Measurements from ENCODE around the gene TSPEAR.

Gene TSPEAR

DNA sequence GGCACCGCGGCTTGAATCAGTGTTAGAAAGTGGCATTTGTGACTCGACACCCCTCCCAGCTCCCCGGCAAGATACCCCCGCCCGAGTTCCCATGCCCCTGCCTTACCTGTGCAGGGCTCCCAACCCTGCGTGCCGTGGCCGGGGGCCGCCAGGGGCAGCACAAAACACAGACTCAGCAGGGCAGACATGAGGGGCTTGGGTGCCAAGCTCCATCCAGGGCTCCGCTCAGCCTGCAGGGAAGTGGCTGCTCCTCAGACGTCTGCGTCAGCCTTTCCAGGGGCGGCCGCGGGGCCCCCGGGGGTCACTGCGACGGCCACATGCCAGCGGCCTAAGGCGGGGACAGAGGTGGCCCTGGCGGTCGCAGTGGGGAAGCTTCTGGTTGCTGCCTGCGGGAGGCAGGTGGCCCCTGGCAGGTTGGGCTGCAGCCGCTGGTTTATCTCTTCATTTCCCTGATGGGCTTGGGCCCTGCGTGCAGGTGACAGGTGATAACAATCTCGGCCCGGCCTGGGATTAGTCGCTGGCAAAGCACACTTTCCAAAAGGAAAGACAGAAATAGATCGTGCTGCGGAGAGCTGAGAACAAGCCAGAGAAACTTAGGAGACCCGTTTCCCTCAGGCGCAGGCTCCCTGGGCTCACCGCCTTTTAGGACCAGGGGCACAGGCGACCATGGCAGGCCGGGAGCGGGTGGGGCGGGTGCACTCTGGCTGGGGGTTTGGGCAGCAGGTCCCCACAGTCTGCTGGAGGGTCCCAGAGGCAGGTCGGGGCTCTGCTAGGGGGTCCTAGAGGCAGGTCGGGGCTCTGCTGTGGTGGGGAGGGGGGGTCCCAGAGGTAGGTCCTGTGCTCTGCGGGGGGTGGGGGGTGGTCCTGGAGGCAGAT, at the start of gene TSPEAR:
TSPEAR (minus strand) TSS at position 246 of the 876 bp plus-strand sequence; CDS start at position 188, 58 bp downstream.
- DNase-seq: no peak

DNA sequence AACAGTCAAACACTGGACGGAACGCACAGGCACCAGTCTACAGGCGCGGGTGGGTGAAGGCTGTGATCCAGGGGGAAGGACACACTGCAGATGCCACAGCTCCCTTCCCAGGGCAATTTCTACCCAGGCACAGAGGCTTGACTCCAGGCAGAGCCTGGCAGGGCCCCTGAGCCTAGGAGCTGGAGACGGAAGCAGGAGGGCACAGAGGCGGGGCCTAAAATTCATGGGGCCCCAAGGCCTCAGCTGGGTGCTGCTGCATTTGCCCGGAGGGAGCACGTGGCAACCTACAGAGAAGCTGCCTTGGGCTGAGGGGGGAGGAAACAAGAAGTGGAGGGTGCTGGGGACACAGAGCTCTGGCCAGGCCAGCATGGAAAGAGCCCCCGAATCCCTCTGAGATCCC, 49.0 kb upstream of the TSPEAR start:
- no peak for DNase-seq

DNA sequence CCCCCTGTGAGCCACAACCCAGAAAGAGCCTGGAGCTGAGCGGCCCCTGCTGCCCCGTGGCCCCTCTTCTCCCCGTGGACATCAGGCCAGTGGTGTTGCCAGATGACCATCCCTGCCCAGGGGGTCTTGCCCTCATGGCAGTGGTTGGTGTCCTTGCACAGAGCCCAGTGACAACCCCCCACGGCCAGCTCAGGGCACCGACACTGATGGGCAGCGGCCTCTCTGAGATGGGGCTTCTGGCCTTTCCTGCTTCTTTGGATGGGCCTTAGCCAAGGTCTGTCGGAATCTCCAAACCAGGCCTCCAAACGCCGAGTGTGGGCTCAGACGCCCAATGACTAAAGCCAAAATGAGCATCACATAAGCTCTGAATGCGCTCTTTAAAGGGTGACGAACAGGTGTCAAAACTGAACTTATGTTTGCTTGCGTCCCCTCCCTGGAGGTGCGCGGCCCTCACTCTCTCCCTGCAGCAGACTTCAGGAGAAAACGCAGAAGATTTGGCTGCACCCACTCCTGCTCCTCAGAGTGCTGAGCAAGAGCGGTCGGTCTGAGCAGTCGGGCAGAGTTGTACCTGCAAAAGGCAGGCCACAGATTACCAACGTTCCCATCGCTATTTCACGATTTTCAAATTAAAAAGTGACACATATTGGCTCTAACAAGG, 48.4 kb upstream of the TSPEAR start:
- DNase-seq: no peak

DNA sequence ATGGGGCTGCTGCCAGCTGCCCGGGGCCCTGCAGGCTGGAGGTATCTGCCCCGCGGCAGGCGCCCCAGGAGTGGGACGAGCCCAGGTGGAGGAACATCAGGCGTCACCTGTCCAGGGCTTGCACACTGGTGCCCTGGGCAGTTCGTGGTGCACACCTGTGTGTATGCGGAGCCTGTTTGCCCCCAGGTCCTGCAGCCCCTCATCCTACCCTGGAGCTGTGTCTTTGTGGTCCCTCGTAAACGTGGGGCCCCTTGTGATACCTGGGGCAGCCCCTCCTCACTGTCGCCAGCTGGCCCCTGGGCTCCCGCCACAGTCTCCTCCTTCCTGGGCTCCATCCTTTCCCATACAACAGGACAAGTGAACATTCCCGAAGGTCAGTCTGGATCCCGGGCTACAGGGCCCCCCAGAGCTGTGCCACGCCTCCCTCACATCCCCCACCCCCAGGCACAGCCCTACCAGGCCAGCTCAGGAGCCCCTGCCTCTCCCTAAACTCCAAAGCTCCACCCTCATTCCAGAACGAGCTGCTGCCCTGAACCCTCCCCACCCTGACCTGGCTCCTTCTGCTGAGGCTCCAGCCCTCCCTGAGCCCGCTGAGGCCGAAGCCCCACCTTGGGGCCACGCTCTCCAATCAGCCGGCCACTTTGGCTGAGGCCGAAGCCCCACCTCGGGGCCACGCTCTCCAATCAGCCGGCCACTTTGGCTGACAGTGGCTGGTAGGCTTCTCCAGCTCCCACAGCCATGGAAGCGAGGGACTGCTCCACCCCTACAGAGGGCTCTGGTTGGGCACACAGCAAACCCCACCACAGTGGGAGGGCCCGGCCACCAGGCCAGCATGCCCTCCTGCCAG, 47.6 kb upstream of the TSPEAR start:
- no peak for DNase-seq

DNA sequence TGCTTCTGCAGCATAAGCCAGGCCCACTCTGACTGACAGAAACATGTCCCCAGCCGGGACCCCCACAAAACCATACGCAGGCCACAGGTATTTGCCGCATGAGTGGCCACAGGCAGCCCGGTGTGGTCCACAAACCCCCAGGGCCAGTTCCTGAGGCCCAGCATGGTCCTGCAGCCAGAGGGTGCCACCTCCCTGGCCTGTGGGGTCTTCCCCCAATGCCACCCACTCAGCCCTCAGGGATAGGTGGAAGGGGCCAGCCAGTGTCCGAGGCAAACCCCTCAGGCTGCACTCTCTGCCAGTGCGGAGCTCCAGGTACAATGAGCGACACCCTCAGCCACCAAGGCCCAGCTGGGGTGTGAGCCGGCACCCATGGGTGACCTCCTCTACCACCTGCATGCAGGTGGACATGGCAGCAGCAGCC, 46.8 kb upstream of the TSPEAR start:
- DNase-seq: no peak

DNA sequence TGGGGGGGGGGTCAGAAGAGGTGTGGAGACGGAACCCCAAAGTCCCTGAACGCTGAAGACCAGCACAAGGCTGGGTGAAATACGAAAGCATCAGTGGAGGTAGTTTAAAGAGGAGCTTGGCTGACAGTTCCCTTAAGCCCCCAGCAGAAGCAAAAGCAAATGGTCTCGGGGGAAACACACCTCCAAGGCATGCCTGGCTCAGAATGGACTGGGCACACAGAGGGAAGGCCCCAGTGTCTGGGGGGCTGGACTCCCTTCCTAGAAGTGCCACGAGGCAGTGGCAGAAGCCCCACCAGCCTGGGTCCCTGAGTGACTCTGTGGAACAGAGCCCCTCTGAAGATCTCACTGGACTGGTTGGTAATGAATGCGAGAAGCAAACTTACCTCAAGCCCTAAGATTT, 46.4 kb upstream of the TSPEAR start:
- no peak for DNase-seq

DNA sequence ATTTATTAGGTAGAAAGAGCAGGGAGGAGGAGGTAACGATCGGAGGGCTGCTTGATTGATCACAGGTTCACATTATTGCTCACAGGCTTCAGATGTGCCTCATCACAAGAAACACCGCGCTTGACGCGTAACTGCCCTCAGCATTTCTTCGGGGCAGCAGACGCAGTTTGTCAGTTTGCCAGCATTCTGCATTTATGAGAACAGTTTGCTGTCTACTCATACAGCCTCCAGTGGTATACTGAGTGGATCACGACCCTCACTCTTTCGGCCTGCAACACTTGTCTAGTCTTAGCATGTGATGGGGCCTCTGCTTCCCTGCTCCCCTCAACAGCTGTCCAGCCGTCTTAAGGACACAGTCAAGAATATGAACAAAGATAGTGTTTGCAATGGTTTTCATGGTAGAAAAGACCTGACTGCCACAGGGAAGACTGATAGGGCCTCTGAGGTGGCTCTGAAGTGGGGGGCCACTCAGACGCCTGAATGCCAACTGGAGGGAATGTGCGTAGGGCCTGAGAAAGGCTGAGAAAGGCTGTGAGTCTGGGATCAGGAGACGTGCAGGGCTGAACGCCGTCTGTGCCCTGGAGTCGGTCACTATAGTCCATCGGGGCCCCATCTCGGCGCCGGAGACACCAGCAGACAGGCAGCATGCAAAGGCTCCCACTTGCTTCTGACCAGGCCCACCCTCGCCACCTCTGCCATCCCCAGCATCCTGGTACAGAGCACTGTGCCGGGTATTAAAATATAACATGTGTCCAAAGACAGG, 45.2 kb upstream of the TSPEAR start:
- no peak for DNase-seq

DNA sequence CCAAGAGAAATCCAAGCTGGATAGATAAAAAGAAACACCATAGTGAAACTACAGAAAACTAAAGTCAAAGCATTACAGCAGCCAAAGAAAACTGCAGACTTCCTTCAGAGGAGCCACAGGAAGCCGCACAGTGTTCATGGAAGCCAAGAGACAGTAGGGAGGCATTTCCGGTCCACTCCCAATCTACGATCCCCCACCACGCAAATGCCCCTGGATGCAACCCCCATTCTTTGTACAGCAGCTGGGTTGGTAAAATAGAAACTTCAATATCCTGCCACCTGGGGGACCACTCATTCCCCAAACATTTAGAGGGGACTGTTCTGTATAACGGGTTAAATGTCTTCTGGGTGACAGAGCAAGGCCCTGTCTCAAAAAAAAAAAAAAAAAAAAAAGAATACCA, 43.9 kb upstream of the TSPEAR start:
- DNase-seq: no peak

DNA sequence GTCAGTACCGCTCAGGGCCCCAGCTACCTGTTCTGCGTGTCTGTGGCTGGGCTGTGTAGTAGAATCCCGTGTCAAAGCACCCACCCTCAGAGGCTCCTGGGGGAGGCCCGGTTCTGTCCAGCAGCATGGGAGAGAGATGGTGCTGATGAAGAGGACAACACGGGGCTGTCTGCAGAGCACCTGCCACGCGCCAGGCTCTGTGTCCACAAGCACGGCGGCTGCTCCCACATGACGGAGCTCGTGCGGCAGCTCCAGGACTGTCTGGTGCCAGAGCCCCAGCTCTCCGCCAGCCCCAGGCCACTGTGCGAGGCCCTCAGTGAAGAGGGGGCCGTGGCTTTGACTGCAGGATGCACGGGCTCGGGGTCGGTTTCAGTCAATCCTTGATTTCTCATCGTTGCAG, 42.0 kb upstream of the TSPEAR start:
- DNase-seq: no peak

DNA sequence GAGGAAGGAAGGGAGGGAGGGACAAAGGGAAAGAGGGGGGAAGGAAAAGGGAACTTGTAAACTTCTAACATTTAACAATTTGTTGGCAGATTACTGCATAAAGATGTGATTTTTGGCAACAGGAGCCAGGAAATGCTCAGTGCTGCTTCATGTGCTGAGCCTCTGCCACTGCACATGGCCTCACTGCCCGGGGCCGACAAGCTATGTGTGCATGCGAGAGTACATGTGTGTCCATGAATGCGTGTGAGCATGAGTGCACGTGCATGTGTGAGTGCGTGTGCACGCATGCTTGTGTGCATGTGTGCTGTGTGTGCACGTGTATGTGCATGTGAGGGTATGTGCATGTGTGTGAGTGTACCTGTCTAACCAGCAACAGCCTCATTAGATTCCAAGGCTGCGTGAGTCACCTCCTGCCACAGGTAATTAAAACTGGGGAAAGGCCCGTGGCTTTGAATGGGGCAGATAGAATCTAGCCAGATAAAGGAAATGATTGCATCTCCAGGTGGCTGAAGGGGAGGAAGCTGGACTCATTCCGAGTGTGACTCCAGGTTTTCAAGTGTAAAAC, 41.4 kb upstream of the TSPEAR start:
- no peak for DNase-seq

DNA sequence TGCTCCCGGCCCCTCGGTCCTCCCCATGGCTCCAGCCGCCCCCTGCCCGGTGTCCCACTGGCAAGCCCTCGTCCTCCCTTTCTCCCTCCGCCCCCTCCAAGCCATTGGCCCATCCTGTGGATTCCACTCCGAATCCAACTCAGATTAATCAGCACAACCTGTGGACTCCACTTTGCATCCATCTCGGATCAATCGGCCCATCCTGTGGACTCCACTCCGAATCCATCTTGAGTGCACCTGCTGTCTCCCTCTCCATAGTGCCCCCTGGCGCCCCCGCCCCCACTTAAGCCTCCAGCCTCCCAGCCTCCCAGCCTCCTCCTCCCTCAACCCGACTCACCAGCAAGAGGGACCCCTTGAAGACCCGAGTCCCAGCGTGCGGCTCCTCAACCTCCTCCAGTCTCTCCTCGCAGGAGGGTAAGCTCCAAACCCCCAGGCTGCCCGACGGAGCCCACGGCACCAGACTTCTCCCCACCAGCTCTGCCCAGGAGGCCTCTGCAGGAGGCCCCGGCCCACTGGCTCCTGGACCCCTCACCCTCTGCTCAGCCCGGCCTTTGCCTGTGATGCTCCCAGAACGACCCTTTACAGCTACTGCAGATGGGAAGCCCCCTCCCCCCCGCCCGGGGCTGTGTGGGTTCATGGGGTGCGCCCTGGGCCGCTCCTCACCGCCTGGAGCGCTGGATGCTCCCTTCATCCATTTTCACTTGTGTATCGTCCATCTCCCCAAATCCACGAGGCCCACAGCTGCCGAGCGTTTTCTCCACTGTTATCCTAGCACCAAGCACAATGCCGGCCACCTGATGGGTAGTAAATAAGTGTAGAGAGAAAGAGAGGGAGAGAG, 40.6 kb upstream of the TSPEAR start:
- DNase-seq: no peak

DNA sequence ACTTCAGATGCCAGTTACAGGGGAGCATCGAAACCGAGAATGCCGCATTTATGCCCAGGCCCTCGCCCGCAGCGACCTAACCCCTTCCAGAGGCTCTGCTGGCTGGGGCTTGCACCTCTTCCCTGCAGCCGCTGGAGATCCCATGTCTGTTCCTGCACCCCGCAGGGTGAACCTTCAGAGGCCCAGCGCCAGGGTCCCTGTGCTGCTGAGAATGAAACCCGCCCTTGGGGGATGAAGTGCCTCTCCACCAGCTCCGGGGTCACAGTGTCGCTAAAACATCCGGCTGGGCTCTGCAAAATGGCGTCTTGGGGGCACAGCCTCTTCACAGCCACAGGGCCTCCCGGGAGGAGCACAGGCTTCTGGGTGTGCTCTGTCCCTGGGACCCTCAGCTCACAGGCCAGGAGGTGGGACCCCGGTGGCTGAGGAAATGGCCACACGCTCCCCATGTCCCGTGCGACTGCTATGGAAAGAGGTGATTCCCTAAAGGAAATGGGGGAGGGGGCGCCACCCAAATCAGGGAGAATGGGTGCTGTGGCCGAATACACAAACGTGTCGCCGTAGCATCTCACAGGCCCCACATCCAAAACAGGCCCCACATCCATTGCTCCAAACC, 39.9 kb upstream of the TSPEAR start:
- no peak for DNase-seq

DNA sequence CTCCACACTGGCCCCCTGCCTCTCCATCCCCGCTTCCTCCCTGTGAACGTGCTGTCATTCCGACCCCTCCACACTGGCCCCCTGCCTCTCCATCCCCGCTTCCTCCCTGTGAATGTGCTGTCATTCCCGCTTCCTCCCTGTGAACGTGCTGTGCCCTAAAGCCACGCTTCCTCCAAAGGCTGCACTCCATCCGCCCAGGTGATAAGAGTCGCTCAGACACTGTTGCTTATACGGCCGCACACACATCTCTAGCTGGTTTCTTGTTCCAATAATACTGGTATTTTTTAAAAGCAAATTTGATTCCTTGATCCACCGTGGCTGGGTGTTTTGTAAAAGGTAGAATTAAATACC, 39.3 kb upstream of the TSPEAR start:
- no peak for DNase-seq

DNA sequence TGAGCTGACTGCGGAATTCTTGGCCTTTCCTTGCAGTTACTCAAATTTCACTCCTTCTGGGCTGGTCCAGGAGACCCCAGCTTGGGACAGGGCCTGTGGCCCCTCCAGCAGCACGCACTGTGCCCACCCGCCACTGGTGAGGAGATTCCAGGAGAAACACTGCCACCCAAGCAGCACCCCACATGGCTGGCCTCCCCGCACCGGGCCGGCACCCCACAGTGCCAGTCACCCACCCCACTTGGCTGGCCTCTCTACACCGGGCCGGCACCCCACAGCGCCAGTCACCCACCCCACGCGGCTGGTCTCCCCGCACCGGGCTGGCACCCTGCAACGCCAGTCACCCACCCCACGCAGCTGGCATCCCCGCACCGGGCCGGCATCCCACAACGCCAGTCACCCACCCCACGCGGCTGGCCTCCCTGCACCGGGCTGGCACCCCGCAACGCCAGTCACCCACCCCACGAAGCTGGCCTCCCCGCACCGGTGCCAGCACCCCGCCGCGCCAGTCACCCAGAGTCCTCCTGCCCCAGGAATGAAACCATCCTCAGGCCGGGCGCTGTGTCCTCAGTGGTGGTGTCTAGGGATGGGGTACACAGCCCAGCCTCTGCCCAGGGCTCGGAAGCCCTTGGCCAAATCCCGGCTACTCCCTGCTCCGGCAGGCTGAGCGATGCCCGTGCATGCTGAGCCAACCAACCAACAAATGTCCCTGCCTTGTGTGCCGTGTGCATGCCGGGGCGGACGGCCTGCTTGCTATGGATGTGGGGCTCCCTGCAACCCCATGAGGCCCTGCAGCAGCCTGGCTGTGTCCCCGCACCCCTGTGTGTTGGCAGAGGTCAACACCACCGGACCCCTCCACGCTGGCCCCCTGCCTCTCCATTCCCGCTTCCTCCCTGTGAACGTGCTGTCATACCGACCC, 38.6 kb upstream of the TSPEAR start:
- no peak for DNase-seq

DNA sequence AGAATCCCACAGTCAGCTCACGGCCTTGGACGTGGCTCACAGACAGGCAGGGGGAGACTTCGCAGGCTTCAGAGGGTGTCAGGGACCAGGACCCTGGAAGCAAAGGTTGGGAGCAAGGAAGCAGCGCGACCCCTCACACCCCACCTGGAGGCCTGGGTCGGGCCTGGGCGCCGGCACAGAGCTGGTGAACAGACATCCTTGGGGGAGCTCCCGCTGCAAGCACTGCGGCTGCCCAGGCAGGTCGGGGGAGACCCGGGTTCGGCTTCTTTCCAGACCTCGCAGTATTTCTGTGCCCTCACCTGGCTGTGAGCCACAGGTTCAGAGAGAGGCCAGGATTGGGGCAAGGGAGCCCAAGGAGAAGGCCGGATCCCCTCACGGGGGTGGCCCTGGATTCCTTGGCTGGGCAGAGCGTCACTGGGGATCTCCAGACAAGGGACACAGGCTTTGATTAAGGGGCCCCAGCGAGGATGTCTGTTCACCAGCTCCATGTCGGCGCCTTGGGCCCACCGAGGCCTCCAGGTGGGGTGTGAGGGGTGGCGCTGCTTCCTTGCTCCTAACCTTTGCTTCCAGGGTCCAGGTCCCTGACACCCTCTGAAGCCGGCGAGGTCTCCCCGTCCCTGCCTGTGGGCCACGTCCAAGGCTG, 37.9 kb upstream of the TSPEAR start:
- DNase-seq: no peak

DNA sequence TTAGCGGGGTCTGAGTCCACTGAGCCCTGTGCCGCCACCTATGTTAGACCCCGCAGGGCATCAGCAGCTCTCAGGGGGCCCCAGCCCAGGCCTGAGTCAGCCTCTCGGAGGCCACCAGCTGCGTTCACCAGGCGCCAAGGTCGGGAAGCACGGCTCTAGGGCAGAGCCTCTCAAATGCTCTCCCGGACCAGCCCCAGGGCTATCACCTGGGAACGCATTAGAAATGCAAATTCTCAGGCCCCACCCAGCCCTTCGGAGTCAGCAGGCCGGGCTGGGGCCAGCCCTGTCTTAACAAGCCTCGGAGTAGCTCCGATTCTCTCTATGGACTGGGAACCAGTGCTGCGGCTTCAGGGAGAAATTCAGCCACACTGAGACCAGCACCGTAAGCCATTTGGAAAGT, 37.2 kb upstream of the TSPEAR start:
- DNase-seq: no peak

DNA sequence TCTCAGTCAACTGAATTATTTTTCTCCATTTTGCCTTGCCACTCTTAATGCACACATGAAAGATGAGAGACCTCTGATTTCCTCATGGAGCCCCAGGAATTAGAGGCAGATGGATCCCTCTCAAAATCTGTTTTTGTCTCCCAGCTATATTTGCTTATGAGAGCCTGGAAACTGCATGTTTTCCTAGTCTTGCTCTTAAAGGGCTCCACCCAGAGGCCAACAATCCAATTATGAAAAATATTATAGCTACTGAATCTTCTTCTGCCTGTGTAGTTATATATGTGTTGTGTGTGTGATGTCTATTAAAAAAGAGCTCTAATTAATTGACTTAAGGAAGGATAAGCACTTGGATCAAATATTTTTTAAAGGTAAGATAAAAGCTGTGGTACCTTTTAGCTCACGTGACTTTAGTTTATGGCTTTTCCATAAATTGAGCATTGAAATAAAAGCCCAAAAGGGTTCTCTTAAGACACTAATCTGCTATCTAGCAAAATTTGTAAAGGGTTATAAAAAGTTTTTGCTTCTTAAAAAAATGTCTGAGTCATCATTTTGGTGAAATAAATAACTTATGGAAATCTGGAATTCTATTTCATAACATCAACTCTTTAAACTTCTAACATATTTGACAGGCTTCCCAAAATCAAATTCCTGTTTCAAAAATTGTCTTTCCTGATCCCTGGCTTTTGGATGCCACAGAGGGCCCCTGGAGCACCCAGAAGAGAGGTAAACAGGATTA, 31.2 kb upstream of the TSPEAR start:
- DNase-seq: peak; percentile 6

DNA sequence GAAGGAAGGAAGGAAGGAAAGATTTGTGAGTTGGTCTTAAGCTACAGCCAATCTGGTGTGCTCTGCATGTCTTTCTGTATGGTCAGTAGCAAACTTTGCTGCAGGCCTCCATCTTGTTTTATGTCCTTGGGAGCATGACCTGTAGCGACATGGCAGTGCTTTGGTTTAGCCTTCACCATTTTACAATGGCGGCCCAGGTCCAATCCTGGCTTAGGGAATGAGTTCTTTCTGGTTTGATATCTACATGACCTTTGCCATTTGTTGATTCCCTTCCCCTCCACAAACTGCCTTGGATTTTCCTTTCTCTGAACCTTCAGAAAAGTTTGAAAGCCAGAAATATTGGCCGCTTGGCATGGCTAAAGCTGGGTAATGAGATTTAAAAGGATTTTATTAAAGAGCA, 30.5 kb upstream of the TSPEAR start:
- DNase-seq: no peak

DNA sequence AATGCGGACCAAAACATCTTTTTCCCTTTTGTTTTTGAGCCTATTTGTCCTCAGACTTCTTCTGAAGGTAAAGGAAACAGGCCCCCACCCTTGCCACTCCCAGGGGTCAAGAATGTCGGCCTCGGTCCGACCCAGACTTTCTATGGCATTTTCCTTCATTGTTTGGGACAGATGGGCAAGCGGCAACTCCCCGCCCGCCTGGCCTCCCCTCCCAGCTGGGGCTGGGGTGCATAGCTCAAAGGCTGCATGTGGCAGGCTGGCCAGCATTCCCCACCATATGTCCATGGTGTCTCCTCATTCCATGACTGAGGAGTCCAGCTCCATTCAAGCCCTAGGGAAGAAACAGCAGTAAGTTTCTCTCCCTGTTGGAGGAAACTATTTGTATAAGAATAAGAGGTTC, 29.4 kb upstream of the TSPEAR start:
- DNase-seq: no peak

All from NCI-H774 (cell line).